COLO668 (cell line): ENCODE measurements around the gene TSPAN7.

Source experiments
- DNase-seq: peaks from one replicate; lab custom pipeline; 2025; ENCODE audit not compliant: unreplicated experiment; lab: John Stamatoyannopoulos, UW

TSPAN7 gene

GRCh38 chrX:38678183-38678582 lies 116.8 kb downstream of the TSPAN7 start:
- DNase-seq = no peak

GRCh38 chrX:38678821-38679220 lies 117.5 kb downstream of the TSPAN7 start:
- DNase-seq = no peak

- DNase-seq = no peak
Observed at GRCh38 chrX:38679695-38680094, 118.4 kb downstream of the TSPAN7 start.

GRCh38 chrX:38682095-38682494 lies 120.8 kb downstream of the TSPAN7 start:
- DNase-seq = no peak

GRCh38 chrX:38692961-38693360 lies 131.6 kb downstream of the TSPAN7 start:
- DNase-seq = no peak

GRCh38 chrX:38694394-38694793 lies 133.1 kb downstream of the TSPAN7 start:
- DNase-seq = no peak

- DNase-seq = no peak
Observed at GRCh38 chrX:38697461-38697860, 136.1 kb downstream of the TSPAN7 start.

GRCh38 chrX:38699121-38699520 lies 137.8 kb downstream of the TSPAN7 start:
- DNase-seq = no peak

- DNase-seq = no peak
Observed at GRCh38 chrX:38699696-38700095, 138.4 kb downstream of the TSPAN7 start.

GRCh38 chrX:38701073-38701472 lies 139.7 kb downstream of the TSPAN7 start:
- no peak for DNase-seq

- no peak for DNase-seq
Observed at GRCh38 chrX:38704146-38704882, 143.0 kb downstream of the TSPAN7 start.

- DNase-seq = no peak
Observed at GRCh38 chrX:38717871-38718270, 156.5 kb downstream of the TSPAN7 start.

GRCh38 chrX:38718311-38718710 lies 157.0 kb downstream of the TSPAN7 start:
- DNase-seq = no peak

- no peak for DNase-seq
Observed at GRCh38 chrX:38726612-38727011, 165.3 kb downstream of the TSPAN7 start.

GRCh38 chrX:38727668-38728067 lies 166.3 kb downstream of the TSPAN7 start:
- no peak for DNase-seq

- DNase-seq = no peak
Observed at GRCh38 chrX:38732866-38733265, 171.5 kb downstream of the TSPAN7 start.
